Keratinocyte (primary cell): ENCODE measurements around the gene LDLRAD4. TPM values are rescaled to one million over a fixed set of nuclear protein-coding genes. Genes with fewer than 3 reads are reported as not detected.

ENCODE experiments used
- DNase-seq: peaks from one replicate; pipeline ENCODE4 v3.0.0-alpha.2; 2011; ENCODE audit warnings: low read depth, missing footprints, low spot score
- FAIRE-seq: peaks from 2 replicates; lab custom pipeline; 2011; peaks lifted over from hg19 to GRCh38; lab: Jason Lieb, UNC
- H2AFZ ChIP-seq: 2 replicates; pipeline ENCODE4 v1.6.0; 2012; ENCODE audit warnings: low read length, control low read depth, inconsistent platforms; ENCODE audit not compliant: control insufficient read depth
- H3K27ac ChIP-seq: 2 replicates; pipeline ENCODE4 v1.5.1; 2011; ENCODE audit warnings: low read length; ENCODE audit not compliant: control insufficient read depth, insufficient read depth
- H3K27me3 ChIP-seq: 3 replicates; pipeline ENCODE4 v1.6.0; 2011; ENCODE audit warnings: low read length; ENCODE audit not compliant: control insufficient read depth, insufficient read depth; ENCODE audit errors: extremely low read depth
- H3K36me3 ChIP-seq, 2 experiments: 2 replicates in 1 of 2; 3 replicates in 1 of 2; pipeline ENCODE4 v1.5.1; 2011; ENCODE audit warnings: low read length in 2 of 2, mild to moderate bottlenecking in 1 of 2; ENCODE audit not compliant: control insufficient read depth in 2 of 2, insufficient read depth in 2 of 2; ENCODE audit errors: extremely low read depth in 1 of 2
- H3K4me1 ChIP-seq: 3 replicates; pipeline ENCODE4 v1.5.1; 2011; ENCODE audit warnings: low read length; ENCODE audit not compliant: control insufficient read depth, insufficient read depth; ENCODE audit errors: extremely low read depth
- H3K4me2 ChIP-seq: 3 replicates; pipeline ENCODE4 v1.6.0; 2011; ENCODE audit warnings: low read depth, low read length; ENCODE audit not compliant: control insufficient read depth, insufficient read depth; ENCODE audit errors: extremely low read depth
- H3K4me3 ChIP-seq, 3 experiments: fragments of 200-600 bp in 1 of 3; sonication (generic) in 1 of 3; 2 replicates in 2 of 3; 3 replicates in 1 of 3; pipeline ENCODE4 v1.5.1; 2011 to 2016; ENCODE audit warnings: low read length in 3 of 3, mild to moderate bottlenecking in 3 of 3, control low read depth in 2 of 3, inconsistent platforms in 1 of 3, low read depth in 1 of 3, mixed read lengths in 1 of 3, mixed run types in 1 of 3, moderate library complexity in 1 of 3; ENCODE audit not compliant: control insufficient read depth in 2 of 3, insufficient read depth in 2 of 3; ENCODE audit errors: extremely low read depth in 1 of 3
- H3K79me2 ChIP-seq: 2 replicates; pipeline ENCODE4 v1.6.0; 2012; ENCODE audit warnings: low read length; ENCODE audit not compliant: control insufficient read depth, insufficient read depth
- H3K9ac ChIP-seq: 3 replicates; pipeline ENCODE4 v1.6.0; 2011; ENCODE audit warnings: low read length; ENCODE audit not compliant: control insufficient read depth, insufficient read depth; ENCODE audit errors: extremely low read depth
- H3K9me1 ChIP-seq: 3 replicates; pipeline ENCODE4 v1.6.0; 2011; ENCODE audit warnings: low read length; ENCODE audit not compliant: control insufficient read depth, insufficient read depth; ENCODE audit errors: extremely low read depth
- H3K9me3 ChIP-seq: 2 replicates; pipeline ENCODE4 v1.5.1; 2012; ENCODE audit warnings: low read depth, low read length; ENCODE audit not compliant: control insufficient read depth
- H4K20me1 ChIP-seq: 3 replicates; pipeline ENCODE4 v1.6.0; 2011; ENCODE audit warnings: low read length; ENCODE audit not compliant: control insufficient read depth, insufficient read depth; ENCODE audit errors: extremely low read depth
- CTCF ChIP-seq, 3 experiments: IDR thresholded peaks in 1 of 3; conservative IDR thresholded peaks in 1 of 3; optimal IDR thresholded peaks in 1 of 3; 2 replicates in 2 of 3; 3 replicates in 1 of 3; pipeline versions ENCODE3 to v1.5.1; 2011; ENCODE audit warnings: low read length in 3 of 3, mild to moderate bottlenecking in 3 of 3, moderate library complexity in 2 of 3, control low read depth in 1 of 3, inconsistent platforms in 1 of 3; ENCODE audit not compliant: insufficient read depth in 2 of 3; ENCODE audit errors: extremely low read depth in 1 of 3
- EZH2 ChIP-seq: IDR thresholded peaks from one replicate; pipeline ENCODE4 v1.6.1; 2012; ENCODE audit warnings: inconsistent platforms, mild to moderate bottlenecking, low read length, moderate library complexity
- dilution Hi-C: fragments of 300-500 bp; cut with MboI; formaldehyde crosslinking; loops from one replicate; pipeline ENCODE4 v1.7.0; 2020; ENCODE audit warnings: low sequenced_read_pairs; ENCODE audit not compliant: extremely low pct_ligation_motif_present
- polyA plus RNA-seq, 5 experiments: library from polyadenylated mRNA; depleted of rRNA in 3 of 5; stranded (reverse) in 3 of 5; stranded (forward) in 1 of 5; unstranded in 1 of 5; fragments of >200 nt; gene quantifications; 1 replicate in 1 of 5; 2 replicates in 3 of 5; 3 replicates in 1 of 5; pipeline versions ENCODE4 v1.2.1 to v1.2.3, GENCODE V29; 2011 to 2012; ENCODE audit warnings: missing spikeins in 2 of 5, low read depth in 1 of 5, low replicate concordance in 1 of 5

Gene LDLRAD4
- polyA plus RNA-seq, 1 donor (not counting 4 experiments of a cell fraction or from before 2014, with no cell fraction given), result not detected

- H3K9ac ChIP-seq, result no peak overlapping the region
- DNase-seq (no peak), FAIRE-seq (no peak)
- H3K27me3 ChIP-seq, result peaks cover 6% of the 10 kb centered on the region
- H3K4me3 ChIP-seq, result no peak overlapping the region
- no peaks in the 10 kb centered on the region for H4K20me1 ChIP-seq
- TF ChIP-seq CTCF (optimal IDR thresholded peaks at IDR 0.05 in 1 of 3, IDR thresholded peaks at IDR 0.05 in 1 of 3, conservative IDR thresholded peaks at IDR 0.05 in 1 of 3; ENCODE audit: extremely low read depth in 1 of 3, insufficient read depth in 2 of 3, low read length in 3 of 3) (no peak), EZH2 (no peak)
- no peak overlapping the region for H3K27ac ChIP-seq
- H3K79me2 ChIP-seq, result no peaks in the 10 kb centered on the region
- H3K4me2 ChIP-seq, result no peak overlapping the region
- dilution Hi-C loops, result no loop called here
- H3K36me3 ChIP-seq, result no peaks in the 10 kb centered on the region
- no peaks in the 10 kb centered on the region for H3K9me1 ChIP-seq
- H3K9me3 ChIP-seq, result no peaks in the 10 kb centered on the region
- no peak overlapping the region for H2AFZ ChIP-seq
- peaks cover 6% of the 10 kb centered on the region for H3K4me1 ChIP-seq
Observed at GRCh38 chr18:13505780-13506345, 287.3 kb downstream of the LDLRAD4 start.

GRCh38 chr18:13510594-13510993 is 292.0 kb downstream of the LDLRAD4 start:
- H3K9me3 ChIP-seq, result no peaks in the 10 kb centered on the region
- dilution Hi-C loops, result no loop called here
- TF ChIP-seq EZH2 (no peak), CTCF (optimal IDR thresholded peaks at IDR 0.05 in 1 of 3, IDR thresholded peaks at IDR 0.05 in 1 of 3, conservative IDR thresholded peaks at IDR 0.05 in 1 of 3; ENCODE audit: extremely low read depth in 1 of 3, insufficient read depth in 2 of 3, low read length in 3 of 3) (no peak)
- H3K79me2 ChIP-seq, result no peaks in the 10 kb centered on the region
- no peaks in the 10 kb centered on the region for H3K9me1 ChIP-seq
- FAIRE-seq (no peak), DNase-seq (no peak)
- H4K20me1 ChIP-seq, result no peaks in the 10 kb centered on the region
- H3K27me3 ChIP-seq, result no peaks in the 10 kb centered on the region
- H3K4me1 ChIP-seq, result no peaks in the 10 kb centered on the region
- H3K4me2 ChIP-seq, result no peak overlapping the region
- H2AFZ ChIP-seq, result no peak overlapping the region
- no peak overlapping the region for H3K27ac ChIP-seq
- no peaks in the 10 kb centered on the region for H3K36me3 ChIP-seq
- H3K9ac ChIP-seq, result no peak overlapping the region
- H3K4me3 ChIP-seq, result no peak overlapping the region
